Raji (cell line): ENCODE data around the gene DCAF8.

ENCODE experiments used
- POLR2A ChIP-seq: IDR thresholded peaks from 2 replicates; pipeline ENCODE4 v1.6.1; 2011; ENCODE audit warnings: low read depth, low read length, control low read depth; ENCODE audit not compliant: insufficient read depth

The DCAF8 gene

GRCh38 chr1:160200786-160201185, 61.6 kb downstream of the DCAF8 start:
- TF ChIP-seq POLR2A: no peak

- no peak for TF ChIP-seq POLR2A
Observed at GRCh38 chr1:160197231-160197630, 65.1 kb downstream of the DCAF8 start.

- no peak for TF ChIP-seq POLR2A
Observed at GRCh38 chr1:160196143-160196542, 66.2 kb downstream of the DCAF8 start.

GRCh38 chr1:160194737-160195059, 67.7 kb downstream of the DCAF8 start:
- TF ChIP-seq POLR2A: no peak

- no peak for TF ChIP-seq POLR2A
Observed at GRCh38 chr1:160193832-160194736, 68.3 kb downstream of the DCAF8 start.

GRCh38 chr1:160193091-160193819, 69.1 kb downstream of the DCAF8 start:
- TF ChIP-seq POLR2A: no peak

GRCh38 chr1:160192234-160192633, 70.1 kb downstream of the DCAF8 start:
- no peak for TF ChIP-seq POLR2A

GRCh38 chr1:160191756-160192155, 70.6 kb downstream of the DCAF8 start:
- TF ChIP-seq POLR2A: no peak

- TF ChIP-seq POLR2A: no peak
Observed at GRCh38 chr1:160189649-160190625, 72.4 kb downstream of the DCAF8 start, which contains the start of gene CASQ1. TSS of gene CASQ1 (plus strand) at chr1:160190575. CDS start at chr1:160190752, 177 bp downstream.

- TF ChIP-seq POLR2A: no peak
Observed at GRCh38 chr1:160188341-160188740, 74.0 kb downstream of the DCAF8 start.

GRCh38 chr1:160187407-160187806, 74.9 kb downstream of the DCAF8 start:
- no peak for TF ChIP-seq POLR2A

- no peak for TF ChIP-seq POLR2A
Observed at GRCh38 chr1:160186729-160187128, 75.6 kb downstream of the DCAF8 start.

- no peak for TF ChIP-seq POLR2A
Observed at GRCh38 chr1:160186246-160186645, 76.1 kb downstream of the DCAF8 start.

GRCh38 chr1:160179336-160179735, 83.0 kb downstream of the DCAF8 start:
- no peak for TF ChIP-seq POLR2A

- no peak for TF ChIP-seq POLR2A
Observed at GRCh38 chr1:160178731-160179130, 83.6 kb downstream of the DCAF8 start.
